Activated CD8-positive, alpha-beta memory T cell treated with anti-CD3 and anti-CD28 coated beads, Interleukin-2, amount 50 U/mL, for 24 hours (primary cell): Measurements from ENCODE around the gene TIMM44.
"Not testable (repeated sequence)": the region's sequence is repeated elsewhere in the genome, so short reads cannot be mapped to it uniquely, and the experiment has no call there.

Source experiments
- DNase-seq: peaks from one replicate; pipeline ENCODE4 v3.0.0-alpha.2; 2020; ENCODE audit errors: extremely low read depth

Gene TIMM44

DNA sequence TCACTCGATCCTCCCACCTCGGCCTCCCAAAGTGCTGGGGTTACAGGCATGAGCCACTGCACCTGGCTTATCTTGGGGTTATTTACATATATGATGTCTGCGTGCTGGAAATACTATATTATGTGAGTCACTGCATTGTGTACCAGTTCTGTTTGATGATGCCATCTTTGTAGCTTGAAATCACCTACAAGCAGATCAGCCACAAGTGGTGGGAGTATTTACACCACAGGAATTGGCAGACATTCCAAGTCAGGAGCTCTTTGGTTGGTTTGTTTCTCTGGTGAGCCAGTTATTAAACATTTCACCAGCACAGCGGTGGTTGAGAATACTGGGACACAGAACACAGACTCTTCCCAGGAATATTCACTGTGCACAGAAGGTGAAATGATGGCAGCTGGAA is 4.5 kb upstream of the TIMM44 start:
- no peak for DNase-seq

DNA sequence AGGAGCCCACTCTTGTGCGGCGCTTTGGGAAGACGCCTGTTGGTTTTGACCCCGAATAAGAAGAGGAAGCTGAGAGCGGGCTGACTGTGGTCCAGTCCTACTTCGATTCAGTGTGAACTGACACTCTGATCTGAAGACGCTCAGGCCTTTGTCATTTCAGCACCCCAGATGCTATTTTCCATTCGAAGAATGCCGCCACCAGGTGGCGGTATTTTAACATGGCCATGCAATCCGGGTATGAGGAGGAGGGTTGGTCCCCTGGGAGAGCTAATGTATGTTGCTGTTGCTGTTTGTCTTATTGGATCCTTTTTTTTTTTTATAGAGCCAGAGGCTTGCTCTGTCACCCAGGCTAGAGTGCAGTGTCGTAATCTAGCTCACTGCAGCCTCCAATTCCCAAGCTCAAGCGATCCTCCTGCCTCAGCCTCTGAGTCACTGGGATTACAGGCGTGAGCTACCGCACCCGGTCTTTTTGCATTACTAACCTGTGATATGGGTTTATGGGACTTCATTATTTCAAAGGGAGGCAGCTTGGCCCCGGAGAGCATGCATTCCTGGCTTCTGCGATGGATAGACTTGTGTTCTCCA is 803 bp upstream of the TIMM44 start:
- DNase-seq = peak; percentile 62

DNA sequence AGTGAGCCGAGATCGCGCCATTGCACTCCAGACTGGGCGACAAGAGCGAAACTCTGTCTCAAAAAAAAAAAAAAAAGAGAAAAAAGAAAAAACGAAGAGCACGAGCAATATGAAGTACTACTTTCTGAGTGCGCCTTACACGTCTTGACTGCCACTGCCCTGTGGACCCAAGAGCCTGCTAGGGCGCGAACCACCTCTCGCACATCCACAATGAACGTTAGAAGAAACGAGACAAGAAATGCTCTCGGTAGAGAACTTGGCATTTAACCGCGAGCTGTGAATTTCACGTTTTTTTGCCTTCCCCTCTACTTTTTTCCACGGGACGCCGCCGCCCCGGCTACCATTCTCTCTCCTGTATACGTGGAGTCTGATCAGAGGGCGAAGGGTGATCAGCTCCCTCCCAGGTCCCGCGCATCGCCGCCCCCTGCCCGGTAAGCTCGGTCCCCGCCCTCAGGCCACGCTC is 454 bp downstream of the TIMM44 start:
- DNase-seq = no peak

DNA sequence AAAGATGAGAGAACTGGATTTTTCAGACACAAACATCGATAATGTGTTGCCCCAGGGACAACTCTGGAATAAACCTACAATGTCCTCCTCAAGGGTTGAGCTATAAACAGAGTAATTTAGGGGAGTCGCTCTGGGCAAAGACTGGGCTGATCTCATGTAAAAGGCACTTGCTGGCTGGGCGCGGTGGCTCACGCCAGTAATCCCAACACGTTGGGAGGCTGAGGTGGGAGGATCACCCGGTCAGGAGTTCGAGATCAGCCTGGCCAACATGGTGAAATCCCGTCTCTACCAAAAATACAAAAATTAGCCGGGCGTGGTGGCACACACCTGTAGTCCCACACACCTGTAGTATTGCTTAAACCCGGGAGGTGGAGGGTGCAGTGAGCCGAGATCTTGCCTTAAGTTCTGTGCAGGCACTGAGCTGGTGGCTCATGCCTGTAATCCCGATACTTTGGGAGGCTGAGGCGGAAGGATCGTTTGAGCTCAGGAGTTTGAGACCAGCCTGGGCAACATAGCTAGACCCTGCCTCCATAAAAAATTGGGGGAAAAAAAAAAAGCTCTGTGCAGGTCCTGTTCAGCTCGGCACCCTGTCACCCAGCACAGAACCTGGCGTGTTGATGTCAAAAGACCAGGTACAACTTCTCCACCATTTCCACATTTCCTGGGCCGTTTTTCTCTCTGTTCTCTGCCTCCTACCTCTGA is 1.4 kb downstream of the TIMM44 start:
- no peak for DNase-seq

DNA sequence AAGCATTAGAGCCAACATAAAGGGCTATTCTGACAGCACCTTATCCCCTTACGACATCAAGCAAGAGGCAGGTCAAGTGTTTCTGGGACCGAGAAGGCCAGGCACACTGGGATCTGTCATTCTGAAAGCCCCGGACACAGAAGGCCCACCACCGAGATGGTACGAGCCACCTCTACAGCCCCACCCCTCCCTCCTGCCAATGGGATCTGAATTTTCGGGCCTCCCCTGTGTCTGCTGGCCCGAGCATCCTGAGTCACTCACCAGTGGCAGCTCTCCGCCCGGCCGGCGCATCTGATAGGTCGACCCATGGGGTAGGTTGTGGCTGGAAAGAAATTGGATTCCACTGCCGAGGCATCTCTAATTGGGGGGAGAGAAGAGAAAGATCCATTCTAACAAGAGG is 2.6 kb downstream of the TIMM44 start:
- DNase-seq = no peak

DNA sequence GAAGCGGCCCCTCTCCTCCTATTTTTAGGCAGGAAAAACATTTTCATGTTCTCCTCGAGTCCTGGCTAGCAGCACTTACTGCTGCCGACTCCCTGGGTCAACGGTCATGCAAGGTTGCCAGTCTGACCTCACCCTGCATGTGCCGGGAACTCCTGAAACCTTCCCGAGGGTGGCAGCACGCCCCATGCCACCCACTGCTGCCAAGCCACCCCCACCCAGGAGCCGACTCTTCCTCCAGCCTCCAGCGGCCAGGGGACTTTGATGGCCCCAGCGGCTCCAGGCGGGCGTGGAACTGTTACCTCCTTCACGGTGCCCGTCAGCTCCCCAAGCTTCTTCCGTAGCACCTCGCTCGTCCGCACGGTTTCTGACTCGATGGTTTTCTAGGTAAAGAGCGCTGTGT is 8.7 kb downstream of the TIMM44 start:
- DNase-seq = no peak

DNA sequence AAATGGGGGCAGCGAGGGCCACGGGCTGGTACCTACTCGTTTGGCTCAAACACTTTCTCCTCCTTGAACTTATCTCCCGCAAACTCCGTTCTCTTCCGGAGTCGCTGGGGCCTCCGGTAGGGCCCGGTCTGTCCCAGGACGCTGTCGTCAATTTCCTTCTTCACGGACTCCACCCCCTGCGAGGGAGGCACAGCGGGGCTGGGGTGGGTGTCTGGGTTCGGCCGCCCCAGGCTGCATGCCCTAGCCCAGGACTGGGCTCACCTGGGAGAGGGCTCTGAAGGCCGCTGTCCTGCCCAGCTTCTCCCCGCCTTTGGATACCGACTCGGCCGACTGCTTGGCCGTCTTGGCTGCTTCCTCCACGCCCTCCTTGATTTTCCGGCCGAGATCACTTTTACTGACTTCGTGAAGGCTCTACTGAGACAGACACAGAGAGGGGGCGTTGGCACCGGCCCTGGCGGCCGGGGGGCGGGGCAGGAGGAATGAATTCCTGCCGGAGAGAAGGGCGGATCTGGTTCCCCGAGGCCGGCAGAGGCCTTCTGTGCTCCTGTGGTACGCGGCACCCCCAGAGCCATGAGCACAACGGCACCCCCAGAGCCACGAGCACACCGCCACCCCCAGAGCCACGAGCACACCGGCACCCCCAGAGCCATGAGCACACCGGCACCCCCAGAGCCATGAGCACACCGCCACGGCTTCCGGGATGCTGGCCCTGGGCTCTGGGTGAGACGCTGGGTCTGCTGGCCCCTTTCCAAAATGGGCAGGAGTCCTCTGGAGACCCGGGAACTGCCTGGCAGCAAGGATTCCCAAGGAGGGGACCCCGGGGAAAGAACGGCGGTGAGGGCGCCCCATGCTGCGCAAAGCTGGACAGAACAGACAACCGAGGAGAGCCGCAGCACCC is 9.4 kb downstream of the TIMM44 start:
- no peak for DNase-seq

DNA sequence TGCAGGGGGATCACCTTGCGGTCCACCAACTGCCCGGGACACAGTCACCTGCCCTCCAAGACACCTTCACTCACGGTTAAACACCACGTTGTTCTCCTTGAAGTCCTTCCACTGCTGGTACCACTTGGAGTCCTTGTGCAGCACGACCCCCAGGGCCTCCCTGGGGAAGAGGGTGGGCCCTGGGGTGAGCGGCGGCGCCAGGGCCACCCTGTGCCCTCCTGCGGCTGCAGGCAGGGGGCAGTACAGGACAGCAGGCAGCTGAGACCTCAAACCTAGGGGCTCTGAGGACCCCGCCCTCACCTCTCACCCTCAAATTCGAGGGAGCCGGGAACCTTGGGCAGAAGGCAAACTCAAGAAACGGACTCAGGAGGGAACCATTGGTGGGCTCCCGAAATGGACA is 10.1 kb downstream of the TIMM44 start:
- DNase-seq = no peak

DNA sequence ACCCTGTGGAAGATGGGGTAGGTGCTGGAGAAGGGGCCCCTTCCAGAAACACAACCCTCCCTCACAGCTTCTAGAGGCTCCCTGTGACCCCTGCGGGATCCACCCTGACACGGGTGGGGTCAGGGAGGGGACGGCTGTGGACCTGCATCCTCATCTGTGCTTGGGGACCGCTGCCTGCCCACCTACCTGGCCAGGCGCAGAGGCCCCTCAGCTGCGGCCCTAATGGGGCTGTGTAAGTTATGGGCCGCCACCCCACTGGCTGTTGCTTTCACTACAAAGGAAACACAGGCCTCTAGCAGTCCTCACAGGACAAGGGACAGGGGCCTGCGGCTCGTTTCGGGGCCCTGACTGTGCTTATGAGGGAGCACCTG is 10.6 kb downstream of the TIMM44 start:
- DNase-seq = no peak

DNA sequence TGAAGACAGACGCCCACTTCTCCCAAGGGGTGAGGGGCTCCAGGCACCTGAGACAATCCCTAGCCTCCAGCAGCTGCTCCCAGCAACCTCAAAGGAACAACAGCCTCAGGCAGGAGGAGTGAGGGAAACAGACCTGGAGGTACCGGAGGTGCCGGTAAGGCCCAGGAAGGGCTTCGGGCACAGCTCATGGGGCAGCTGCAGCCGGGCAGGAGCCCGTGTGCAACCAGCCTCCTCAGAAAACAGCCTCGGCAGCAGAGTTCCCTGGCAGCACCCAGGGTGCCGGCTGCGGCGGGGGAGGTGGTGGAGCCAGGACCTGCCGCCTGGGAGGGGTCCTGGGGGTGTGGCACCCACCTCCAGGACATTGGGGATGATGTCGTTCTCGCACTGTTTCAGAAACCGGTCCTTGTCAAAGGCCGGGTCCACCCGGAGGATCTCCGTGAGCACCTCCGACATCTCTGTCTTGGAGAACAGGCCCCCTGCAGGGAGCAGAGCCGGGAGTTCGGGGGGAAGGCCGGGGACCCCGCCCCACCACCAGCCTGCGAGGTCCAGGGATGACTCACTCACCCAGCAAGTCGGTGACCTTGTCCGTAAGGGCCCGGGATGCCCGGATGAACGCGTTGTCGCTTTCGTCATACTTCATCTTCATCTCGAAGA is 11.1 kb downstream of the TIMM44 start:
- no peak for DNase-seq

DNA sequence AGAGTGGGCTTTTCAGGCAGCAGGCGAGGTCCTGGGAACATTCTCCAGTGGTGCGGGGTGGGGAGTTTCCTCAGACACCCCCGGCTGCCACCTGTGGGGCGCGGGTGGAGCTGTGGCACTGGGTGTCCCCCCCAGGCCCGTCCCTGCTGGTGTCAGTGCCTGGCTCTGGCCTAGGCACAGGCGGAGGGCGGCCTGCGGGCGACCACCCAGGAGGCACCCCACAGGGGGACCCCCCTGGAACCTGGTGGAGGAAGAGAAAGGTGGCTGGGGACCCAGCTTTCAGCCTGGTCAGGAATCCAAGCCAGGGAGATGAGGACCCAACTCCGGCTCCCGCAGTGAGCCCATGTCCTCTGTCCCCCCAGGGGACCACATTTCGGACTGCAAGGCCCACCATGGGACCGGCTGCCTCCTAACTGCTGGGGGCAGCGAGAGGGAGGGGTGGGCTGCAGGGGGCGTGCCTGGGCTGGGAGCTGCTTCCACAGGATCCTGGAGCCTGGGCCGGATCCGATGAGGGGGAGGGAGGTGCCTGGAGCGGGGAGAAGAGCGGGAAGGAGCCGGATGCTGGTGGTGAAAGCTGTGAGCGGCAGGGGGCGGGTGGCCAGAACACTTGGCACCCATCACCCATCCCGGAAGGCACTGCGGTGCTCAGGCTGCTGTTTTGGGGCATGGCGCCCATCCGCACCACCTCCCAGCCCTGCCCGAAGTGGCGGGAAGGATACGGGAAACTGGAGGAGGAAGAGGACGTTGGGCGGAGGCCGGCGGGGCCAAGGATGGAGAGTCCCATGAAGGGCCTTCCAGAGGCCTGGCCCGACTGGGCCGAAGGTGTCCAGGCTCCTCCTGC is 12.0 kb downstream of the TIMM44 start:
- no peak for DNase-seq

DNA sequence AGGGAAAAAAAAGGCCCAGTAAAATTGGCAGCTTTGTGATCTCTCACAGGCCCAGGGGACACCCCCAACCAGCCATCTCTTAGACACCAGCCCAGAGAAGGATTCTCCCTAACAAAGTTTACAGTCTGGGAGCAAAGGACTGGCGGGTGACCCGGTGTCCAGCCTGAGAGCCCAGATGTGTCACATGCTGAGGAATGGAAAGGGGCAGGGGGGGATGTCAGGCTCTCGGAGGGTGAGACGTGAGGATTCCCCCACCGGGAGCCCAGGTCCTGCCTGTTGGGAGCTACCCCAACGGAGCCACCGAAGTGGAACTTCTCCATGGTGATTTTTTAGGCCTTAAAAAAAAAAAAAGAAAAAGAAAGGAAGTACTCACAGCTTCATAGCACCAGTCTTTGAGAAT is 12.7 kb downstream of the TIMM44 start:
- DNase-seq = no peak

DNA sequence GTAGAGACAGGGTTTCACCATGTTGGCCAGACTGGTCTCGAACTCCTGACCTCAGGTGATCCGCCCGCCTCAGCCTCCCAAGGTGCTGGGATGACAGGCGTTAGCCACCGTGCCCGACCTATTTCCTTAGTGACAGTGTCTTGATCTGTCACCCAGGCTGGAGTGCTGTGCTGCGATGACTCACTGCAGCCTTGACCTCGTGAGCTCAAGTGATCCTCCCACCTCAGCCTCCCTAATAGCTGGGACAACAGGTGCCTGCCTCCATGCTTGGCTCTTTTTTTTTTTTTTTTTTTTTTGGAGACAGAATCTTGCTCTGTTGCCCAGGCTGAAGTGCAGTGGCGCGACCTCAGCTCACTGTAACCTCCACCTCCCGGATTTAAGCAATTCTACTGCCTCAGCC is 13.4 kb downstream of the TIMM44 start:
- not testable (repeated sequence) for DNase-seq

DNA sequence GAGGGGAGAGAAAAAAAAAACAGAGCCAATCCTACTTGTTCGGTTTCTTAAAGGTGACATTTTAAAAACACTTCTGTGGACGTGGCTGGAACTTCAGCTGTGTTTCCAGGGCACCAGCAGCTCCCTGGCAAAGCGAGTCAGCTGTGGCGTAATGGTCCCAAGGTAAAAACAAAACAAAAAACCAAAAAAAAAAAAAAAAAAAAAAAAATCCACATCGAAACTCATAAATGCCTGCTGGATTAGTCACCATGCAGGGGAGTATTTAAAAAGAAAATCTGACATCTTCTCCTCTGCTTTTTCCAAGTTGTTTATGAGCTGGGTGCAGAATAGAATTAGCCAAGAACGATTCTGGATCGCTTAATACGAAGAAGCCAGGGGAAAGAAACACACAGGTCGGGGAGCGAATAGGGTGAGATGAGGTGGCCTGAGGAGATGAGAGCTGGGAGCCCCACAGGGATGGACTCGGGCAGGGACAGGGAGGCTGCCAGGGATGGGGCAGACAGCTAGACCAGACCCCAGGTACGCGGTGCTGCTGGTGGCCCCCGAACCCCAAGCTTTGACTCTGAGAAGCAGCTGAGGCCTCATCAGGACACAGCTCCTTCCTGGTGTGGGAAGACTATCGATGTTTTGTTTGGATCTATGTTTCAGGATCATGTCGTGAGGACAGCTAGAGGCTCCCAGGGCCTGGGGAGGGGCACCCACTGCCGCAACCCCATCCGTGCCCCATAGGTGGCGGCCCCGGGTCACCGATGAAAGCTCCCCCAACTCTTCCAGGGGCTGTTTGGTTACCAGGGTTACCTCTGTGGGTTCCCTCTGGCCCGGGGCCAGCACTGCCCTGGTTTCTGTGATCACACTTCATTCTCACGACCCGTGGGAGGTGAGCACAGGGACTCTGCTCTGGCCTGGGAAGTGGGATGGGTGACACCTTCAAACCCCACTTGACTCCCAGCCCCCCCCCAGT is 14.4 kb downstream of the TIMM44 start:
- DNase-seq = peak; percentile 32

DNA sequence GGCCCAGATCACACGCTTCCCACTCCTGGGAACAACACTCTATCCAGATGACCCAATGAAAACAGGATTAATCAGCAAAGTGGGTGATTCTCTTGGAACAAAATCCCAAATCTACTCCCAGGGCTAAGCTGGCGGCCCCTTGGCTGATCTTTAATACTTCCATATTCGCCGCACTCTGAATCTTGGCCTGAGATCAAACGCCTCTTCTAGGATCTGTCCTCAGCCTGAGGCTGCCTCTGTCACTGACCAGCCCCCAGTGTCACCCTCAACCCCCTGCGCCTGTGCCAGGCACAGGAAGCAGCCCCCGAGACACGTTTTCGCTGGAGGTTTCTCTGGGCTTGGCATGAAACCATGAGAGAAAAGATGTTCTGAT is 15.1 kb downstream of the TIMM44 start:
- DNase-seq = no peak

DNA sequence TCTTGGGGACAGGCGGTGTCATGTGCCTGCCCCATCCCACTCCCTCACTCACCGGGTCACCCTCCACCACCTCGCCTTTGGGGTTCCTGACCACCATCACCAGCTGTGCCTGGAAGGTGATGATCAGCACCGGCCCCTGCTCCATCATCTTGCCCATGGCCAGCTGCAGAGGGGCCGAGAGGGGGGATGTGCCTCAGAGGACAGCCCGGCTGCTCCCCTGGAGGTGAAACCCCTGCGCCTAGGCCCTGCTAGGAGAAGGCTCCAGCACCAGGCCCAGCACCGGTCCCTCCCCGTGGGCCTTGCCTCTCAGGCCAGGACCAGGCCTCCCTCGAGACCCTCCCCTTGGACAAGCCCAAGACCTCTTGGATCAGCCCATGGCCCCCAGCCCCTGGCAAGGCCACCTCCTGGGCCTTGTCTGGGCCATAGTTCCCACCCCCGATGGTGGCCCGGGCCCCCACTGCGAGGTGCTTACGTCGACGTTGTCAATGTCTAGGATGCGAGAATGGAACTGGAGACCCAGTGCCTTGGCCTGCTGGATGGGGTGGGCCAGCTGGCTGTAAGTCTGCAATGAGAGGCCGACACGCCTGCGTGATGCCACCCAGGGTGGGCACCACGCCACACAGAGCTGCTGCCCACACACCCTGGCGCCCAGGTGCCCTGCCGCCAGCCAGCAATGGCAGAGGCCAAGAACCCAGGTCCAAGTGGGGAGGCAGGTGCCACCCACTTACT is 15.7 kb downstream of the TIMM44 start:
- no peak for DNase-seq

DNA sequence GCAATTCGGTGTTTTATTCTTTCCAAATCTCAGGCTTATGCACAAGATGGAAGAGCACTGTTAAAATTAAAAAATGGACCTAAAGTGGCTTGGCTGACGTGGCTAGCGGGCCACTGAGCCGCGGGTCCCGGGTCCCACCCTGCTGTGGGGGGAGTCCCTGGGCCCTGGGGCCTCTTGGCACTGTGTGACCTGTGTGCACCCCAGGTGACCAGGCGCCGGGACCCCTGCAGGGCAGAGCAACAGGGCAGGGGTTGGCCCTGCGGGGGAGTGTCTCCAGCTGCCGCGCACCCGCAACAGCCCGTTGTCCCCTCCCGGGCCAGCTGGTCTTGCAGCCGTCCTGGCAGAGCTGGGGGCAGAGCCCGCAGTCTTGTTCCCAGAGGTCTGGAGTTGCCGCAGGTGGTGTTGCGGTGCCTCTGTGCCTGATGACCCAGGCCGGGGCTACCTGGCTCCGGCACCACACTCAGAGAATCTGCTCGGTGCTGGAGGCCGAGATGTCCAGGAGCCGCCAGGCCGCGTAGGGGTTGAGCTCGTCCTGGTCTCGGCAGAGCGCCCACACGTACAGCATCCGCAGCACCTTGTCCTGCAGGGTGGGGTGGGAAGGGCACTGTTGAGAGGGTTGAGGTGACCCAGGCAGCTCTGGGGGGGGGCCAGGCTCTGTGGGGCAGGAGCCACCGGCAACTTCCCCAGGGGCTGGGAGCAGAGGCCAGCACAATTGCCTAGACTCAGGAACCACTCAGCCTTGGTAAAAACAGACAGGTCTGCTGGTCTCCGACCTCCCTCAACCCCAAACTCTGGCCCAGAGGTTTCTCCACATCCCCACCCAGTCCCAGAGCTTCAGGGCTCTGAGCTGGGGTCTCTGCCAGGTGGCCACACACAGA is 16.5 kb downstream of the TIMM44 start:
- no peak for DNase-seq

DNA sequence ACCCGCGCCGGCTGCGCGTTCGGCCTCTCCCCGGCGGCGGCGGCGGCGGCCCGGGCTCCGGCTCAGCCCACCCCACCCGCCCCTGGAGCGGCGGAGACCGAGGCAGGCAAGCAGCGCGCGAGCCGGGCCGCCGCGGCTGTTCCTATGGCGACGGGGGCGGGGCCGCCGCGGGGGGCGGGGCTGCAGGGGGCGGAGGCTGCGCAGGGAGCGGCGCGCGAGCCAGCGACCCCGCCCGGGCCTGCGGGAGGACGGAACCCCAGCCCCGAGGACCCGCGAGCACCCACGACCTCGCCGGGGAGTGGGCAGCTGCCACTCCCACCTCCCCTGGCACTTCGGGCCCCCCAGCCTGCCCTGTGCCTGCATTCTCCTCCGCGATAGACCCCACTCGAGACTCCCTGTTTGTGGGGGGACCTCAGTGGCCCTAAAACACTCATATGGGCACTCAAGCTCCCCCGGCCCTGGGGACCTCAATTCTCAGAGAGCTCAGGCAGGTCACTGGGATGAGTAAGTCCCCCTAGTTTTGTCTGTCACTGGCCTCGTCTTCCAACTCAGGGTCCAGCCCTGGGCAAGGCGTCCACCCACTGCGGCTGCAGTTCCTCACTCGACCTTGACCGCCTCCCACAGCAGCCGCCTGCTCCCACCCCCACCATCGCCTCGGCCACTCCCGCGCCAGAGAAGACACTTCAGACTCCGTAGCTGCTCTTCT is 17.3 kb downstream of the TIMM44 start, which contains the start of gene CTXN1:
TSS of gene CTXN1 (minus strand) at position 115 of the 706 bp plus-strand sequence. CDS start 597 bp downstream, outside the sequence.
- DNase-seq = no peak
